Glutamatergic neuron (in vitro differentiated cells): ENCODE results near the gene MYRF. TPM values are rescaled to one million over a fixed set of nuclear protein-coding genes. Genes with fewer than 3 reads are reported as not detected.

Experiments
- DNase-seq: peaks from one replicate; pipeline ENCODE4 v3.0.0; 2022
- H3K27ac Mint-ChIP-seq: one replicate; pipeline ENCODE4 v1.8.0; 2020; ENCODE audit warnings: mild to moderate bottlenecking, mixed read lengths, inconsistent platforms; ENCODE audit not compliant: unreplicated experiment
- H3K27me3 Mint-ChIP-seq: one replicate; pipeline ENCODE4 v1.8.0; 2020; ENCODE audit warnings: mild to moderate bottlenecking, moderate library complexity, mixed read lengths, inconsistent platforms; ENCODE audit not compliant: unreplicated experiment
- H3K36me3 Mint-ChIP-seq: one replicate; pipeline ENCODE4 v1.8.0; 2020; ENCODE audit warnings: mild to moderate bottlenecking, mixed read lengths, inconsistent platforms; ENCODE audit not compliant: unreplicated experiment
- H3K4me1 Mint-ChIP-seq: one replicate; pipeline ENCODE4 v1.8.0; 2020; ENCODE audit warnings: mild to moderate bottlenecking, low read depth, mixed read lengths, inconsistent platforms; ENCODE audit not compliant: unreplicated experiment
- H3K4me3 Mint-ChIP-seq: one replicate; pipeline ENCODE4 v1.8.0; 2020; ENCODE audit warnings: mild to moderate bottlenecking, mixed read lengths, inconsistent platforms; ENCODE audit not compliant: unreplicated experiment
- H3K9me3 Mint-ChIP-seq: one replicate; pipeline ENCODE4 v1.8.0; 2020; ENCODE audit warnings: mild to moderate bottlenecking, moderate library complexity, mixed read lengths, inconsistent platforms; ENCODE audit not compliant: unreplicated experiment
- total RNA-seq: library from RNA; stranded (reverse); fragmentation: NEBNext Ultra II Directional; extraction: Animal tissue kit (Norgen Biotek cat#: 25700); gene quantifications from one replicate; pipeline ENCODE4 v1.2.1, GENCODE V29; 2021; ENCODE audit not compliant: unreplicated experiment
- TF ChIP-seq, protein P1 (sequence below): fragments of 200-600 bp; sonication (generic); IDR thresholded peaks from one replicate; pipeline ENCODE4 v1.5.0; 2021; ENCODE audit not compliant: partially characterized antibody, unreplicated experiment

Gene MYRF
- total RNA-seq, 1 donor from 2014 or later: 0.29 TPM

DNA sequence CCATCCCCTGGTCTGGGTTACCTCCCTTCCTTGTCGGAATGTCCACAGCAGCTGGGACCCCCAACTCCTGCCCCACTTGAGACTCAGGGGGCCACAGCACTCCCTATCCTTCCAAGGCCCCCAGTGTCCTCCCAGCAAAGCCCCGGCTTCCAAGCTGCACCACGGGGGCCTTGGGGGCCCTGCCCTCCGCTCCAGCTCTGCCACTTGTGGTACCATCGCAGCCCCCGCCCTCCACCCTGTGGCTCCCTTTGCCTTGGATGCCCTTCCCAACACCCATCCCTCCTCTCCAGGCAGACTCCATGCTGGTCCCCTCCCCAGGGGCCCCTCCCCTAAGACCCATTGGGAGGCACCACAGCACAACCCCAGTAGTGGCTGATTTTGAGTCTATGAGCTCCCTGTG, 22.7 kb downstream of the MYRF start:
- no peak for DNase-seq
- Mint-ChIP-seq H3K27me3 (peaks cover 8% of the 10 kb centered on the region), H3K27ac (no peak overlapping the region), H3K4me1 (peaks cover 1% of the 10 kb centered on the region), H3K9me3 (peaks cover 5% of the 10 kb centered on the region), H3K4me3 (no peak overlapping the region), H3K36me3 (no peaks in the 10 kb centered on the region)
- TF ChIP-seq, protein P1, sequence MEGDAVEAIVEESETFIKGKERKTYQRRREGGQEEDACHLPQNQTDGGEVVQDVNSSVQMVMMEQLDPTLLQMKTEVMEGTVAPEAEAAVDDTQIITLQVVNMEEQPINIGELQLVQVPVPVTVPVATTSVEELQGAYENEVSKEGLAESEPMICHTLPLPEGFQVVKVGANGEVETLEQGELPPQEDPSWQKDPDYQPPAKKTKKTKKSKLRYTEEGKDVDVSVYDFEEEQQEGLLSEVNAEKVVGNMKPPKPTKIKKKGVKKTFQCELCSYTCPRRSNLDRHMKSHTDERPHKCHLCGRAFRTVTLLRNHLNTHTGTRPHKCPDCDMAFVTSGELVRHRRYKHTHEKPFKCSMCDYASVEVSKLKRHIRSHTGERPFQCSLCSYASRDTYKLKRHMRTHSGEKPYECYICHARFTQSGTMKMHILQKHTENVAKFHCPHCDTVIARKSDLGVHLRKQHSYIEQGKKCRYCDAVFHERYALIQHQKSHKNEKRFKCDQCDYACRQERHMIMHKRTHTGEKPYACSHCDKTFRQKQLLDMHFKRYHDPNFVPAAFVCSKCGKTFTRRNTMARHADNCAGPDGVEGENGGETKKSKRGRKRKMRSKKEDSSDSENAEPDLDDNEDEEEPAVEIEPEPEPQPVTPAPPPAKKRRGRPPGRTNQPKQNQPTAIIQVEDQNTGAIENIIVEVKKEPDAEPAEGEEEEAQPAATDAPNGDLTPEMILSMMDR: no peak

DNA sequence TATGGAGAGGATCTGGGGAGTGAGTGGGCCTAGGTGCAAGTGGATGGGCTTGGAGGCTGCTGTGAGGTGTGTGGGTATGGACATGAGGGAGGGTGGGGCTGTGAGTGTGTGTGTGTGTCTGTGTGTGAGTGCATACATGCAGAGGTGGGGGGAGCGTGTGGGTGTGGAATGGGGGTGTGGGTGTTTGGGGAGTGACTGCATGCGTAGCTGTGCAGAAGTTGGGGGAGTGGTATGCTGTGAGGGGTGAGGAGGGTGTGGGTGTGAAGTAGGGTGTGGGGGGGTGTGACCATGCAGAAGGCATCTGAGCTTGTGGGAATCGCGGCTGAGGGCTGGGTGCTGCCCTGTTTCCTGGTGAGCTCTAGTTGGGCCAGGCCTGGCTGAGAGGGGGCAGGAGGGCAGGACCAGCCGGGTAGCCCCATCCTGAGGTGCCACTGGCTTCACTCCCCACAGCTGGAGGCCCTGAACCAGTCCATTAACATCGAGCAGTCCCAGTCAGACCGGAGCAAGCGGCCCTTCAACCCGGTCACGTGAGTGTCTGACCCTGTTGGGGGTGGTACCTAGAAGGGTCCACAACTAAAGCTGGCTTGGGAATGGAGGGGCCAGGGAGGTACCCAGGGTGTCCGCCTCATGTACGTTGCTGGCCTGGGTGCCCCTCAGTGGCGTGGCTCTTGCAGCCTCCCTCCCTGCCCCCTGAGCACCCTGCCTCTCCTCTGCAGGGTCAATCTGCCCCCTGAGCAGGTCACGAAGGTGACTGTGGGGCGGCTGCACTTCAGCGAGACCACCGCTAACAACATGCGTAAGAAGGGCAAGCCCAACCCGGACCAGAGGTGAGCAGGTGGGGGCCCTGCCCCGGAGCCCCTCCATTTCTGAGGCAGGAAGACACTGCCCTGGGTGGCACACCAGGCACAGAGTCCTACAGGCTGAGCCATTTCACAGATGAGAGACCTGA, 23.4 kb downstream of the MYRF start:
- Mint-ChIP-seq H3K4me1 (peaks cover 1% of the 10 kb centered on the region), H3K27me3 (peaks cover 8% of the 10 kb centered on the region), H3K36me3 (no peaks in the 10 kb centered on the region), H3K4me3 (no peak overlapping the region), H3K27ac (no peak overlapping the region), H3K9me3 (peaks cover 5% of the 10 kb centered on the region)
- DNase-seq: no peak
- TF ChIP-seq, protein P1: no peak

DNA sequence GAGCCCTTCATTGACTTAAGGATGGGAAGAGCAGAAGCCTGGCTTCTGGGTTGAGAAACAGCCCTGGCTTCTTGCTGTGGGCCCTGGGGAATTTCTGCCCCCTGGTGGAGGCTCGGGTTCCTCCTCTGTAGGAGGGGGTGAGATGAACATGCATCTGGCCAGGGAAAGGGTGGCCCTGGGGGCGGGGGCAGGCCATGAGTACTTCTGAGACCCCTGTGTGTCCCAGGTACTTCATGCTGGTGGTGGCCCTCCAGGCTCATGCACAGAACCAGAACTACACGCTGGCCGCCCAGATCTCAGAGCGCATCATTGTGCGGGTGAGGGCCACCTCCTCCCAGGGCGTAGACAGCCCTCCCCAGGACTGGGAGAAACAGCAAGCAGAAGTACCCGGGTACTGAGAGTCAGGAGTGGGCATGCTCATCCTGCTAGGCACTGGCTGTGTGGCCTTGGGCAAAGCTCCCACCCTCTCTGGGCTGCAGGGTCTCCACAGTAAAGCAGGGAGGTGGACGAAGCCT, 24.2 kb downstream of the MYRF start:
- peaks cover 5% of the 10 kb centered on the region for H3K9me3 Mint-ChIP-seq
- peaks cover 8% of the 10 kb centered on the region for H3K27me3 Mint-ChIP-seq
- TF ChIP-seq, protein P1: peak; percentile 68
- peak; percentile 69 for DNase-seq
- H3K36me3 Mint-ChIP-seq: no peaks in the 10 kb centered on the region
- H3K4me3 Mint-ChIP-seq: no peak overlapping the region
- no peak overlapping the region for H3K27ac Mint-ChIP-seq
- peaks cover 1% of the 10 kb centered on the region for H3K4me1 Mint-ChIP-seq

DNA sequence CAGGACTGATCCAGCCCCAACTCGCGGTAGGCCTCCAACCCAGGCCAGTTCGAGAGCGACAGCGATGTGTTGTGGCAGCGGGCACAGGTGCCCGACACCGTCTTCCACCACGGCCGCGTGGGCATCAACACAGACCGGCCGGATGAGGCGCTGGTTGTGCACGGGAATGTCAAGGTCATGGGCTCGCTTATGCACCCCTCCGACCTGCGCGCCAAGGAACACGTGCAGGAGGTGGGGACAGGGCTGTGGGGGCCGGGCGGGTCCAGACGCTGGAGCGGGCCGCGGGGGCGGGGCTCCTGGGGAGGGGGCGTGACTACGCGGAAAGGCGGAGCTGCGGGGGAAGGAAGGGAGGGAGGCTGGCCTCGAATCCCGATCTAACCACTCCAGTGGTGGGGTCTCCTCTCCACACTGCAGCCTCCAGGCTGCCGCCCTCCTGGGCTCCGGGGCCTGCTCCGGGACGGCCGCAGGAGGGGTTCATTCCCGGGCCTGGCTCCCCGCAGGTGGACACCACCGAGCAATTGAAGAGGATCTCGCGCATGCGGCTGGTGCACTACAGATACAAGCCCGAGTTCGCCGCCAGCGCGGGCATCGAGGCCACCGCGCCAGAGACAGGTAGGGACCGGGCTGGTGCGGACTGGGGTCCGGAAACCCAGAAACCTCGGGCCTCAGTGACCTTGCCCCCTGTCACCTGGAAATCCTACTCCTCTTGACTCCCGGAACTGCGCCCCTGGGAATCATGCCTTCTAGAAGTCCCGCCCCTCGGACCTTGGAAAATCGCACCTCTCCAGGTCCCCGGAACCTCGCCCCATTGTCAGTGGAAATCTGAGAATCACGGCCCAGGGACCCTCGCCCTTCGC, 25.0 kb downstream of the MYRF start:
- peaks cover 8% of the 10 kb centered on the region for H3K27me3 Mint-ChIP-seq
- DNase-seq: no peak
- H3K9me3 Mint-ChIP-seq: peaks cover 5% of the 10 kb centered on the region
- no peaks in the 10 kb centered on the region for H3K36me3 Mint-ChIP-seq
- no peak overlapping the region for H3K27ac Mint-ChIP-seq
- H3K4me1 Mint-ChIP-seq: peaks cover 1% of the 10 kb centered on the region
- H3K4me3 Mint-ChIP-seq: no peak overlapping the region
- TF ChIP-seq, protein P1: no peak
